Uterus (tissue), 4 donors: Measurements from ENCODE around the gene SCAF4. TPM values are rescaled to one million over a fixed set of nuclear protein-coding genes. Genes with fewer than 3 reads are reported as not detected.

Experiments
- DNase-seq, 2 donors: peaks; one replicate each; pipeline ENCODE4 v3.0.0-alpha.2; 2019 to 2020
- H3K27ac ChIP-seq, 2 donors: fragments of 200-600 bp; sonication (generic); 1 replicate in 1 of 2; 2 replicates in 1 of 2; pipeline ENCODE4 v1.5.1; 2016 to 2018
- H3K27me3 ChIP-seq, 2 donors: fragments of 200-600 bp; sonication (generic); one replicate each; pipeline ENCODE4 v1.5.1; 2018 to 2019; ENCODE audit warnings: control low read depth in 1 of 2
- H3K36me3 ChIP-seq, 2 donors: fragments of 200-600 bp; sonication (generic); one replicate each; pipeline ENCODE4 v1.5.1; 2019; ENCODE audit warnings: control low read depth in 1 of 2
- H3K4me1 ChIP-seq, 2 donors: fragments of 200-600 bp; sonication (generic); one replicate each; pipeline ENCODE4 v1.5.1; 2018 to 2019; ENCODE audit warnings: control low read depth in 1 of 2
- H3K4me3 ChIP-seq, 2 donors: fragments of 200-600 bp; sonication (generic); 1 replicate in 1 of 2; 2 replicates in 1 of 2; pipeline ENCODE4 v1.5.1; 2018 to 2019; ENCODE audit warnings: mild to moderate bottlenecking in 1 of 2
- H3K9me3 ChIP-seq, 2 donors: fragments of 200-600 bp; sonication (generic); one replicate each; pipeline ENCODE4 v1.5.1; 2019; ENCODE audit warnings: control low read depth in 1 of 2
- CTCF ChIP-seq, 4 experiments: fragments of 200-600 bp in 2 of 4; fragments of 450-650 bp in 2 of 4; sonication (generic) in 2 of 4; IDR thresholded peaks; one replicate each; pipeline ENCODE4 v1.5.1; 2016 to 2019; ENCODE audit warnings: antibody characterized with exemption in 4 of 4, mild to moderate bottlenecking in 2 of 4, moderate library complexity in 1 of 4
- POLR2A ChIP-seq, 2 donors: fragments of 450-650 bp; IDR thresholded peaks; one replicate each; pipeline ENCODE4 v1.6.1; 2016; ENCODE audit warnings: antibody characterized with exemption in 2 of 2, mild to moderate bottlenecking in 1 of 2, moderate library complexity in 1 of 2
- intact Hi-C: fragments of 100-400 bp; cut with DNase I; formaldehyde crosslinking; loops from one replicate; pipeline ENCODE4 v1.15.1; 2023; ENCODE audit warnings: low total_unique reads
- total RNA-seq, 4 donors: library from RNA; depleted of rRNA in 3 of 4; stranded (reverse); fragments of >200 nt in 3 of 4; gene quantifications; one replicate each; pipeline versions ENCODE4 v1.1.0 to v1.2.4, GENCODE V29; 2014 to 2023
- donor health status: DM: yes; HTN: yes; CAD: no.

SCAF4 gene
- total RNA-seq, 4 donors from 2014 or later: 4.9 to 50.5 (median 13.4) TPM

- H3K27me3 ChIP-seq: no peaks in the 10 kb centered on the region
- intact Hi-C loops: no loop called here
These were observed 81.0 kb downstream of the SCAF4 start for GRCh38 chr21:31650930-31651329.

DNA sequence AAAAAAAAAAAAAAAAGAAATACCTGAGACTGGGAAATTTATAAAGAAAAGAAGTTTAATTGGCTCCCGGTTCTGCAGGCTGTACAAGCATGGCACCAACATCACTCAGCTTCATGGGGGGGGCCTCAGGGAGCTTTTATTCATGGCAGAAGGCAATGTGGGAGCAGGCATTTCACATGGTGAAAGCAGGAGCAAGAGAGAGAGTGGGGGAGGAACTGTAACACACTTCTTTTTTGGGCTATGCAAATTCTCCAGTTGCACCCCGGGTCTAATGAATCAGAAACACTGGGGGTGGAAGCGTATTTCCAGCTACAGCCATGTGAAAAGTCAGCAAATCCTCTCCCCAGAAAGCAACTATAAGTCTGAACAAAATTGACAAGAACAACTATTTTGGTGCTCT, 84.3 kb downstream of the SCAF4 start:
- intact Hi-C loops: no loop called here
- no peaks in the 10 kb centered on the region for H3K9me3 ChIP-seq
- no peaks in the 10 kb centered on the region for H3K4me1 ChIP-seq
- H3K27me3 ChIP-seq: no peaks in the 10 kb centered on the region
- H3K4me3 ChIP-seq: no peak overlapping the region
- no peak for DNase-seq
- TF ChIP-seq POLR2A (IDR thresholded peaks at IDR 0.05): no peak
- TF ChIP-seq CTCF (IDR thresholded peaks at IDR 0.05): no peak
- H3K27ac ChIP-seq: no peak overlapping the region
- H3K36me3 ChIP-seq: no peaks in the 10 kb centered on the region

More at GRCh38 chr21:31650930-31651329, 81.0 kb downstream of the SCAF4 start:
- H3K9me3 ChIP-seq: no peaks in the 10 kb centered on the region
- TF ChIP-seq CTCF (IDR thresholded peaks at IDR 0.05) (no peak), POLR2A (IDR thresholded peaks at IDR 0.05) (no peak)
- no peak overlapping the region for H3K4me3 ChIP-seq
- no peak overlapping the region for H3K27ac ChIP-seq
- H3K36me3 ChIP-seq: no peaks in the 10 kb centered on the region
- no peaks in the 10 kb centered on the region for H3K4me1 ChIP-seq
- no peak for DNase-seq

- no peaks in the 10 kb centered on the region for H3K9me3 ChIP-seq
- no peaks in the 10 kb centered on the region for H3K4me1 ChIP-seq
- no peak for DNase-seq
- H3K4me3 ChIP-seq: no peak overlapping the region
- H3K27me3 ChIP-seq: no peaks in the 10 kb centered on the region
- TF ChIP-seq CTCF (IDR thresholded peaks at IDR 0.05) (no peak), POLR2A (IDR thresholded peaks at IDR 0.05) (no peak)
- no peaks in the 10 kb centered on the region for H3K36me3 ChIP-seq
- H3K27ac ChIP-seq: no peak overlapping the region
- intact Hi-C loops: no loop called here
These were observed 87.3 kb downstream of the SCAF4 start for GRCh38 chr21:31644643-31645042.

DNA sequence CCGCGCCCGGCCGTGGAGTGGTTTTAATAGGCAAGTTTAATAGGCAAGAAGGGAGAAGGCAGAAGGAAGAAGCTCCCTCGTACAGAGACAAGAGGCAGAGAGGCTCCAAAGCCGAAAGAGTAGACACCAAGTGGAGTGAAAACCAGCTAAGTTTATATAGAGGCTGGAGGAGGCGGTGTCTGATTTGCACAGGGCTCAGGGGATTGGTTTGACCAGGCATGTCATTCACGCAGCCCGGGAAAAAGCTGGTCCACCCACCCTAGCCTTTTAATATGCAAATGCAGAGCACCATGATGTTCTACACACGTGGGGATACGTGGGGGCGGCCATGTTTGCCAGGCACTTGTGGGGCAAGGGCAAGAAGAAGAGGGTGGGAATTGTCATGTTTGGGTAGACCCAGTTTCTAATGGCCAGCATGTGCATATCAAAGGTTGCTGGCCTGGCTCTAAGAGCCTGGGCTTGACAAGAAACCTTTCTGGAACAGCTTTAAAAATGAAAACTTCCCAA, 90.4 kb downstream of the SCAF4 start:
- H3K36me3 ChIP-seq: no peaks in the 10 kb centered on the region
- H3K4me3 ChIP-seq: no peak overlapping the region
- no peak overlapping the region for H3K27ac ChIP-seq
- DNase-seq: no peak
- intact Hi-C loops: no loop called here
- H3K4me1 ChIP-seq: no peaks in the 10 kb centered on the region
- H3K9me3 ChIP-seq: no peaks in the 10 kb centered on the region
- H3K27me3 ChIP-seq: no peaks in the 10 kb centered on the region
- TF ChIP-seq CTCF (IDR thresholded peaks at IDR 0.05): no peak
- no peak for TF ChIP-seq POLR2A (IDR thresholded peaks at IDR 0.05)

DNA sequence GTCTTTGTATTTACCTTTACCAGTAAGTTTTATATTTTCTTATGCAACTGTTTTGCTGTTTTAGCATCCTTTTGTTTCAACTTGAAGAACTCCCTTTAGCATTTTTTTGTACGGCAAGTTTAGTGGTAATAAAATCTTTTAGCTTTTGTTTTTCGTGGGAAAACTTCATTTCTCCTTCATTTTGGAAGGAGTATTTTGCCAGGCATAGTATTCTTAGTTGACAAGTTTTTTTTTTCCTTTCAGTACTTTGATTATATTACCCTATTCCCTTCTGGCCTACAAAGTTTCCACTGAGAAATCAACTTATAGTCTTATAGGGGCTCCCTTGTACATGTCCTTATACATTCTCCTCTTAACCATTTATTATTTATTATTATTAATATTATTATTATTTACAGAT, 95.0 kb downstream of the SCAF4 start:
- no peak for DNase-seq
- no peaks in the 10 kb centered on the region for H3K4me1 ChIP-seq
- TF ChIP-seq POLR2A (IDR thresholded peaks at IDR 0.05) (no peak), CTCF (IDR thresholded peaks at IDR 0.05) (no peak)
- intact Hi-C loops: no loop called here
- H3K27me3 ChIP-seq: no peaks in the 10 kb centered on the region
- no peak overlapping the region for H3K4me3 ChIP-seq
- no peak overlapping the region for H3K27ac ChIP-seq
- H3K9me3 ChIP-seq: no peaks in the 10 kb centered on the region
- no peaks in the 10 kb centered on the region for H3K36me3 ChIP-seq
